K562 (cell line): ENCODE results near the gene SH3BGR. TPM values are rescaled to one million over a fixed set of nuclear protein-coding genes. Genes with fewer than 3 reads are reported as not detected.

Experiments used
- CC2D1A ChIP-seq: fragments of 450-650 bp; IDR thresholded peaks from 2 replicates; pipeline ENCODE4 v1.6.1; 2017; ENCODE audit warnings: mild to moderate bottlenecking
- CCNT2 ChIP-seq: IDR thresholded peaks from 2 replicates; pipeline ENCODE4 v1.6.1; 2011; ENCODE audit warnings: borderline replicate concordance, low read depth, mild to moderate bottlenecking, moderate library complexity, mixed read lengths, low read length; ENCODE audit not compliant: insufficient read length; ENCODE audit errors: extremely low read depth
- CTBP1 ChIP-seq: fragments of 450-650 bp; IDR thresholded peaks from 2 replicates; pipeline ENCODE4 v1.6.1; 2016; ENCODE audit warnings: borderline replicate concordance
- DPF2 ChIP-seq: fragments of 450-650 bp; IDR thresholded peaks from 2 replicates; pipeline ENCODE4 v1.6.1; 2016
- FOXA1 ChIP-seq: fragments of 450-650 bp; IDR thresholded peaks from 2 replicates; pipeline ENCODE4 v1.6.1; 2016; ENCODE audit warnings: mild to moderate bottlenecking, borderline replicate concordance
- HCFC1 ChIP-seq: IDR thresholded peaks from 2 replicates; pipeline ENCODE4 v1.6.1; 2012; ENCODE audit warnings: low read depth, low read length, improper control_type of control experiment
- HOMEZ ChIP-seq: fragments of 250-450 bp; sonication (Bioruptor Pico); IDR thresholded peaks from 2 replicates; pipeline ENCODE4 v1.4.0; 2020; ENCODE audit warnings: mild to moderate bottlenecking, moderate library complexity
- JUN ChIP-seq, 2 experiments: sonication (generic) in 1 of 2; formaldehyde crosslinking in 1 of 2; IDR thresholded peaks; 2 replicates each; pipeline versions ENCODE4 v1.6.1 to v1.8.0; 2012 to 2022; ENCODE audit warnings: borderline replicate concordance in 2 of 2, mild to moderate bottlenecking in 2 of 2, improper control_type of control experiment in 1 of 2, low read depth in 1 of 2, low read length in 1 of 2, missing genetic modification reagents in 1 of 2
- KAT8 ChIP-seq: fragments of 450-650 bp; IDR thresholded peaks from 2 replicates; pipeline ENCODE4 v1.6.1; 2016; ENCODE audit warnings: low read depth, mild to moderate bottlenecking
- L3MBTL2 ChIP-seq: fragments of 450-650 bp; IDR thresholded peaks from 2 replicates; pipeline ENCODE4 v1.6.1; 2016; ENCODE audit warnings: mild to moderate bottlenecking, moderate library complexity
- MTA2 ChIP-seq: fragments of 450-650 bp; IDR thresholded peaks from 2 replicates; pipeline ENCODE4 v1.6.1; 2016; ENCODE audit warnings: low read depth
- POLR2AphosphoS5 ChIP-seq: IDR thresholded peaks from 2 replicates; pipeline ENCODE4 v1.6.1; 2011; ENCODE audit warnings: mild to moderate bottlenecking, low read depth, low read length, moderate library complexity; ENCODE audit not compliant: control insufficient read depth, insufficient read depth
- RBBP5 ChIP-seq: fragments of 200-600 bp; sonication (generic); IDR thresholded peaks from 2 replicates; pipeline ENCODE4 v1.6.1; 2012; ENCODE audit warnings: borderline replicate concordance, mild to moderate bottlenecking, low read length, control low read depth, inconsistent platforms; ENCODE audit not compliant: insufficient read depth, poor library complexity, severe bottlenecking
- RFX1 ChIP-seq: fragments of 450-650 bp; IDR thresholded peaks from 2 replicates; pipeline ENCODE4 v1.6.1; 2016; ENCODE audit warnings: mild to moderate bottlenecking, moderate library complexity
- YBX1 ChIP-seq: fragments of 450-650 bp; IDR thresholded peaks from 2 replicates; pipeline ENCODE4 v1.7.1; 2016; ENCODE audit warnings: mild to moderate bottlenecking
- ZBTB26 ChIP-seq: fragments of 450-650 bp; formaldehyde crosslinking; IDR thresholded peaks from 2 replicates; pipeline ENCODE4 v1.4.0; 2022; ENCODE audit warnings: missing genetic modification characterization
- ZNF134 ChIP-seq: fragments of 250-450 bp; sonication (Bioruptor Pico); conservative IDR thresholded peaks from 2 replicates; pipeline ENCODE4 v1.4.0; 2020
- ZNF212 ChIP-seq: fragments of 450-650 bp; formaldehyde crosslinking; IDR thresholded peaks from 2 replicates; pipeline ENCODE4 v1.4.0; 2020; ENCODE audit warnings: mild to moderate bottlenecking
- ZNF280B ChIP-seq: fragments of 250-450 bp; sonication (Bioruptor Pico); IDR thresholded peaks from 2 replicates; pipeline ENCODE4 v1.5.1; 2021; ENCODE audit warnings: mild to moderate bottlenecking
- ZNF586 ChIP-seq: fragments of 450-650 bp; formaldehyde crosslinking; conservative IDR thresholded peaks from 2 replicates; pipeline ENCODE4 v1.4.0; 2020; ENCODE audit warnings: mild to moderate bottlenecking, moderate library complexity
- ZNF589 ChIP-seq: fragments of 200-800 bp; sonication (Bioruptor generic); IDR thresholded peaks from 2 replicates; pipeline ENCODE4 v1.6.1; 2016; ENCODE audit warnings: low read depth, missing genetic modification characterization, missing compliant biosample characterization
- ZNF655 ChIP-seq: fragments of 250-450 bp; sonication (Bioruptor Pico); IDR thresholded peaks from 2 replicates; pipeline ENCODE4 v1.5.0; 2021
- ZNF77 ChIP-seq: fragments of 250-450 bp; sonication (Bioruptor Pico); IDR thresholded peaks from 2 replicates; pipeline ENCODE4 v1.5.0; 2020
- polyA plus RNA-seq, 8 experiments: library from polyadenylated mRNA; depleted of rRNA in 4 of 8; stranded (reverse) in 5 of 8; unstranded in 3 of 8; fragments of >200 nt; fragmentation: Nextera tagmentation in 2 of 8; fragmentation: Illumina TruSeq in 1 of 8; extraction: Ambion mirVana in 2 of 8; extraction: Trizol in 1 of 8; gene quantifications; 2 replicates each; pipeline versions ENCODE4 v1.2.1 to v1.2.3, GENCODE V29; 2011 to 2014; ENCODE audit warnings: inconsistent platforms in 1 of 8, missing spikeins in 1 of 8
- total RNA-seq, 7 experiments: library from RNA; depleted of rRNA in 6 of 7; stranded (reverse); fragments of >200 nt in 6 of 7; fragmentation: Illumina TruSeq in 2 of 7; extraction: Trizol in 2 of 7; gene quantifications; 2 replicates each; pipeline versions ENCODE4 v1.2.1 to v1.2.3, GENCODE V29; 2011 to 2021; ENCODE audit warnings: low replicate concordance in 1 of 7

Gene SH3BGR
- total and polyA plus RNA-seq, 9 of the 15 experiments (the other 6 are each of a cell fraction or from before 2014, with no cell fraction given) = 6.6 to 42.9 (median 25.6) TPM

- TF ChIP-seq FOXA1 (no peak), CC2D1A (no peak), MTA2 (no peak), POLR2AphosphoS5 (peak; percentile 71; the same call in 1 of the 2 replicates), ZNF280B (no peak), ZNF212 (CRISPR knock-in tag) (no peak), ZNF655 (CRISPR knock-in tag) (no peak), ZBTB26 (CRISPR knock-in tag) (peak; percentile 90; the same call in 1 of the 2 replicates), JUN (IDR thresholded peaks at IDR 0.05; ENCODE audit: borderline replicate concordance, low read depth, low read length) (peak; percentile 55; the same call in 1 of the 2 replicates), JUN (CRISPR knock-in tag; IDR thresholded peaks at IDR 0.05; ENCODE audit: borderline replicate concordance) (no peak), ZNF586 (CRISPR knock-in tag) (0 out of 2 replicates have a peak, but pooled peaks have one; percentile 52), HCFC1 (peak; percentile 64), HOMEZ (CRISPR knock-in tag) (no peak), CTBP1 (peak; percentile 81; the same call in 1 of the 2 replicates), CCNT2 (peak; percentile 79), KAT8 (no peak), ZNF77 (CRISPR knock-in tag) (no peak), RFX1 (peak; percentile 94), RBBP5 (peak; percentile 91), ZNF134 (peak; percentile 43; the same call in 1 of the 2 replicates), YBX1 (no peak), ZNF589 (CRISPR knock-in tag) (peak; percentile 72; the same call in 1 of the 2 replicates), L3MBTL2 (peak; percentile 99), DPF2 (peak; percentile 26; the same call in 1 of the 2 replicates)
These were observed 6.2 kb upstream of the SH3BGR start, which contains the start of gene LCA5L (continued) for GRCh38 chr21:39445321-39446269.
